GM19455 (cell line): ENCODE results near the gene CCNB1.
A peak's percentile ranks its signal among the peaks of the same experiment; 100 is the strongest.
"Not testable (repeated sequence)": the region's sequence is repeated elsewhere in the genome, so short reads cannot be mapped to it uniquely, and the experiment has no call there.

ENCODE experiments used
- ATAC-seq: cut with Tn5 transposase; IDR thresholded peaks from one replicate; pipeline ENCODE4 v1.9.1; 2021; ENCODE audit not compliant: unreplicated experiment

Gene CCNB1

DNA sequence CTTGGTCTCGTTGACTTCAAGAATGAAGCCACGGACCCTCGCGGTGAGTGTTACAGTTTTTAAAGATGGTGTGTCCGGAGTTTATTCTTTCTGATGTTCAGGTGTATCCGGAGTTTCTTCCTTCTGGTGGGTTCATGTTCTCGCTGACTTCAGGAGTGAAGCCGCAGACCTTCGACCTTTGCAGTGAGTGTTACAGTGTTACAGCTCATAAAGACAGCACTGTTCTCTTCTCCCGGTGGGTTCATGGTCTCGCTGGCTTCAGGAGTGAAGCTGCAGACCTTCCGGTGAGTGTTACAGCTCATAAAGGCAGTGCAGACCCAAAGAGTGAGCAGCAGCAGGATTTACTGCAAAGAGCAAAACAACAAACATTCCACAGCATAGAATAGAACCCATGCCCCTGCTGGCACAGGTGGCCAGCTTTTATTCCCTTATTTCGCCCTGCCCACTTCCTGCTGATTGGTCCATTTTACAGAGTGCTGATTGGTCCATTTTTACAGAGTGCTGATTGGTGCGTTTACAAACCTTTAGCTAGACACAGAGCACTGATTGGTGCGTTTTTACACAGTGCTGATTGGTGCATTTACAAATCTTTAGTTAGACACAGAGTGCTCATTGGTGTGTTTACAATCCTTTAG, 14.8 kb downstream of the CCNB1 start:
- ATAC-seq, result not testable (repeated sequence)

DNA sequence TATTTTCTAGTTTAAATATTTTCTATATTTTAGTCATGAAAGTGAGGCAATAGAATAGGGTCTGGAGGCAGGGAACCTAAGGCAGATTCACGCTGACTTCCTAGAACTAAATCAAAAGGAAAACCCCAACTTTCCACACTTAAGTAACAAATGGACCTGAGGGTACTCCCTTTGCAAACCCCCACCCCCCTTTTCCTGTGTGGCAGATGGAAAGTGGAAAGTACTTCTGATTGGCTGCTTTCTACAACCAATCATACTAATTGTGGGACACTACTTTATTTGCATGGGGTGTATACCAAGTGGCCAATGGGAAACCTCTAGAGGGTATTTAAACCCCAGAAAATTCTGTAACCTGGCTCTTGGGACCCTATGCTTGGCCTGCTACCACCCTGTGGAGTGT, 17.7 kb downstream of the CCNB1 start:
- ATAC-seq, result no peak

DNA sequence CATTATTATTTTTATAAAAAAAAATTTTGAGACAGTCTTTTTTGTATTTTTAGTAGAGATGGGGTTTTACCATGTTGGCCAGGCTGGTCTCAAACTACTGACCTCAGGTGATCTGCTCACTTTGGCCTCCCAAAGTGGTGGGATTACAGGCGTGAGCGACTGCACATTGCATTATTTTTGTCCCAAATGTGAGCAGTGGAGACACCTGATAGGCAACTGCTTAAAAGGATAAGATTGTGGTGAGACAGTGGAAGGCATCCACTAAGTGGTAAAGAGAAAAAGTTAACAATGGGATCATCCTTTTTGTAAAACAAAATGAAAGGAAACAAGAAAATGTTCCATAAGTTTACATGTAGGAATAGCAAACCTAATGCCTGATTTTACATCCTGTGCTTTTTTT, 20.4 kb downstream of the CCNB1 start:
- ATAC-seq, result no peak

DNA sequence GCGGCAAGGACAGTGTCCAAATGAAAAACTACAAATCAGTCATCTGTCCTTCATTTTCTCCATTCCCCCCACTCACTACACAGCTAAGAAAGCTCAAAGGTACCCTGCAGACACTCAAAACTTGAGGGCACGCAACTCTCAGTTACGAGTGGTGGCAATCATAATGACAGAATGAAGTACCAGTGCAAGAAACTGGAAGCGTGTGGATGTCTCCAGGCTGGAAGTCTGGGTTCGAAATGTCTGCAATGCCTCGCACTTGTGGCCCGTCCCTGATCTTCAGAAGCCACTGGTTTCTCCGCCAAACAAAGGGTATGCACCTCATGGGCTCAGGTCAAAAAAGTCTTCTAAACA, 21.8 kb downstream of the CCNB1 start:
- no peak for ATAC-seq

DNA sequence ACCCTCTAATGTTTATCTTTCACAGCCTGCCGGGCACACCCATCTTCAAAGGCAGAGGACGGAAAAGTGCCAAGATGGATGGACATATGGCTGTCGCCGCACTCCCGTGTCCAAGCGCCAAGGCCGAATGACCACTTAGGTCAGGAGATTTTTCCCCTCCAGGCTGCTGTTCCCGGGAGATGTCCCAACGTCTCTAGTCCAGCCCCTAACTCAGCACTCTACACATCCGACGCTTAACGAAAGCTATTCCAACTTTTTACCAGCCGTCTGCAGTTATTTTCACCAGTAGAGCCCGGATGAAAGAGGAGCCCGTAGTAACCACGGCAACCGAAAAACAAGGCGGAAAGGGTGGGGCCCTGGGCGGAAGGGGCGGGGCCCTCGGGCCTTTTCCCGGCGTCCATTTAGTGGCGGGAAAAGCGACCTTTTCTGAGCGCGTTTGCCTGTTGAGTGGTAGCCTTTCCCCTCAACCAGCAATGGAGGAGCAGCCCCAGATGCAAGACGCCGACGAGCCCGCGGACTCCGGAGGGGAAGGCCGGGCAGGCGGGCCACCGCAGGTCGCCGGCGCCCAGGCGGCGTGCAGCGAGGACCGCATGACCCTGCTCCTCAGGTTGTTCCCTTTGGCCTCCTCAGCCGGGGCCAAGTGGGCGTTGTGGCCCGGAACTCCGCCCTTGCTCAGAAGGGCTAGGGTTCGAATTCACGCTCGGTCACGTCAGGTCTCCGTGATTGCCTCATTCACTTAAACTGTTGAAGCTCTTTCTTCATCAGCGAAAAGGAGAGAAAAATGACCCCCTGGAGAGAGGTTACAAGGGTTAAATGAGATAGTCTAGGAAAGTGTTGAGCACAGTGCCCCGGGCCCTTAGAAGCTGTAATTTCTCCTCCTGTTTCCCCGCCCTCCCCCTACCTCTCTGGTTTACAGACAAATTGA, 22.5 kb downstream of the CCNB1 start, which contains the start of gene CENPH:
Gene CENPH, plus strand, starts transcription at position 422 of the 925 bp plus-strand sequence. Its CDS starts 52 bp downstream, at position 474.
- peak; percentile 95 for ATAC-seq

DNA sequence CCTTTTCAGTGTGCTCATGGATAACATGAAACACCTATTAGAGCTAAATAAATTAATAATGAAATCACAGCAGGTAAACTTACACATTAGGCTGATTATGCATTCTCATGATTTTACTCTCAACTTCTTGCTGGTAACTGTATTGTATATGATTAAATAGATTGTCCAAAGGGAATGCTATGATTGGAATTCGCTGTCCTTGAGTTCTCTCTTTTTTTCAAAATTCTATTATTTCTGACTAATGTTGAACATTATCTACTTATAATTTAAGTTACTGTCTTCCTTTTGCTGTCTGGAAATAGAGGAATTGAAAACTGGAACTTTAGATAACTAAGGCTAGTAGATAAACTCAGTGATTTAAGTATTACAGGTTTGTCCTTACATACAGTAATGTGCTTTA, 35.5 kb downstream of the CCNB1 start:
- no peak for ATAC-seq

DNA sequence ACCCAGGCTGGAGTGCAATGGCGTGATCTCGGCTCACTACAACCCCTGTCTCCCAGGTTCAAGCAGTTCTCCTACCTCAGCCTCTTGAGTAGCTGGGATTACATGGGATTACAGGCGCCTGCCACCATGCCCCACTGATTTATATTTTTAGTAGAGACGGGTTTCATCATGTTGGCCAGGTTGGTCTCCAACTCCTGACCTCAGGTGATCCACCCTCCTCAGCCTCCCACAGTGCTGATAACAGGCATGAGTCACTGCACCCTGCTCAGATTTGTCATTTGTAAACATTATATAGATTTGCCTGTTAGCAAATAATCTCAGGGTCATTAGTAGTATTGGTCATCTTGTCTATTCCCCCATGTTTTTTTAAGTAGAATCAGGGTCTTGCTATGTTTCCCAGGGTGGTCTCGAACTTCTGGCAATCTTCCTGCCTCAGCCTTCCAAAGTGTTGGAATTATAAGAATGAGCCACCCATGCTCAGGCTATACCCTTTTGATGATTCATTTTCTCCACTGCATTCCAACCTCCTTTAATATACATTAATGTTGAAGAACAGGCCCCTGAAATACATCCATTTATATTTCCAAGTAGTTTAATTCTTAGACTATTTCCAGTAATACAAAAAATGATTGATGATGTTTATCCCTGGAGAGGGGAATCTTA, 39.7 kb downstream of the CCNB1 start:
- no peak for ATAC-seq

DNA sequence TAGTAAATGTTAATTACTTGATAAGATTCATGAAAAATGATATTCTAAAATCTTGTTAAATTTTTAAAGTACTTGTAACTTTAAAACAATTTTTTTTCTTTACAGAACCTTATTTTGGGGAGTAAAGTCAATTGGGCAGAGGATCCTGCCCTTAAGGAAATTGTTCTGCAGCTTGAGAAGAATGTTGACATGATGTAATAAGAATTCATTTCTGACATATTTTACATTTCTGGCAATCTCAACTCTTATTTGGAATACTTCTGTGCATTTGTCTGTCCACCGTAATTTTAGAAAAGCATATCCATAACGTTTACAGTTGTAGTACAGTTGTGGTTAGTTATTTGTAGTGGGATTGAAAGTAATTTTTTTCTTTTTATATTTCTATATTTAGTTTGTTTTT, 42.7 kb downstream of the CCNB1 start:
- no peak for ATAC-seq

DNA sequence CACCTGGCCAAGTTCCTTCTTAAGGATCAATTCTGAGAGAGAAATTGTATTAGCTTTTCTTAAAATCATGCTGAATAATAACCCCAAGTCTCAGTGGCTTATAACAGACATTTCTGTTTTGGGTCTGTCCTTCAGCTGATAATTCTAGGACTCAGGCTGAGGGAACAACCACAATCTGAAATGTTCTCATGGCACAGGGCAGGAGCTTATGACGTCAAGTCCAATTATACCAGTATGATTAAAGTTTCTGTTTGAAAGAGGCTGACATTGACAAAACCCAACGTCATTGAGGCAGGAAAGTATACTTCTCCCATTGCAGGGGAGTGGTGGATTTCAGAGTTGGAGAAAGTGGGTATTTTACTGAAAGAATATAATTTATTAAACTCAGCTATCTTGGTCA, 44.2 kb downstream of the CCNB1 start:
- ATAC-seq, result no peak

DNA sequence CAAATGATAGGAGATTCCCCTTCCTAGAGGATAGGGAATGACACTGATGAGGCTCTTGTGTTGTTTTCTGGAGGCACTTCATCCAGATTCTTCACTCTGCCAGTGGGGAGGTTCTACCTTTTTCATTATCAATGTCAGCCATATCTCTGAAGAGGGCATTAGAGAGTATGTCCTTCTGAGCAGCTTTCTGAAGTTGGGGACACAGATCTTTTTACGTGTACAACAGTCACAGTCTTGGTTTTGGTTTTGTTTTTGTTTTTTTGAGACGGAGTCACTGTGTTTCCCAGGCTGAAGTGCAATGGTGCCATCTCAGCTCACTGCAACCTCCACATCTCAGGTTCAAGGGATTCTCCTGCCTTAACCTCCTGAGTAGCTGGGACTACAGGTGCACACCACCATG, 45.1 kb downstream of the CCNB1 start:
- no peak for ATAC-seq

DNA sequence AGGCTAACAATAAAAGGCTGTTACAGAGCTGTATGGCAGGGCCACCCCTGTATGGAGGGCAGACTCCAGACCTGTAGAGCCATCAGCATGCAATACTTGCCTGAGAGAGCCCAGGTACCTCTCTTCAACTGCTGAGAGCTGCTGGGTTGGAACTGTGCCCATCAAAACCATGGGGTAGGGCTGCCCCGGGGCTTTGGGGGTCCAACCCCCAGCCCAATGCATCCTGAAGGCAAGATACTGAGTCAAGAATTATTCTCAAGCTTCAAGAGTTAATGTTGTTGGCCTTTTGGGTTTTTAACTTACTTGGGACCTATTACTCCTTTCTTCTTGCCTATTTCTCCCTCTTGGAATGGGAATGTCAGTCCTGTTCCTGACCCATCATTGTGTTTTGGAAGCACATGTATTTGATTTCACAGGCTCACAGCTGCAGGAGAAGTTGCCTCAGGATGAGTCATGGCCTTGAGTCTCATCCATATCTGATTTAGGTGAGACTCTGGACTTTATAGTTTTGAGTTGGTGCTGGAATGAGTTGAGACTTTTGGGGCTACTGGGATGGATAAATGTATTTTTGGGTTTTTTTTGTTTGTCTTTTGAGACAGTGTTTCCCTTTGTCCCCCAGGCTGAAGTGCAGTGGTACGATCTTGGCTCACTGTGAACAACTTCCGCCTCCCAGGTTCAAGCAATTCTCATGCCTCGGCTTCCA, 46.7 kb downstream of the CCNB1 start:
- no peak for ATAC-seq

DNA sequence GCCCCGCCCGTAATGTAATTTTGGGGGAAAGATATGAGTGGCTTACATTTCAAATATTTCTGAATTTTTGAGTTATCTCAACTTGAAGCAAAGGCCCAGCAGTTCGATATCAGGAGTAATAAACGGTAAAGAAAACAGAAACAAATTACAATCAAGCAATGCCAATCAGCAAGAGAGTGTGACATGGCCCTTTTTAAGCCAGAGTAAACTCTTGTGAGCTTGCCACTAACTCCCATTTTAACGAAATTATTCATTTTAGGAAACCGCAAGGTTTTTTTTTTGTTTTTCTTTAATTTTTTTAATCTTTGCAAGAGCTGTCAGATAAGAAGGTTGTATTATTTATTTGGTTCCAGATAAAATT, 50.2 kb downstream of the CCNB1 start:
- no peak for ATAC-seq

DNA sequence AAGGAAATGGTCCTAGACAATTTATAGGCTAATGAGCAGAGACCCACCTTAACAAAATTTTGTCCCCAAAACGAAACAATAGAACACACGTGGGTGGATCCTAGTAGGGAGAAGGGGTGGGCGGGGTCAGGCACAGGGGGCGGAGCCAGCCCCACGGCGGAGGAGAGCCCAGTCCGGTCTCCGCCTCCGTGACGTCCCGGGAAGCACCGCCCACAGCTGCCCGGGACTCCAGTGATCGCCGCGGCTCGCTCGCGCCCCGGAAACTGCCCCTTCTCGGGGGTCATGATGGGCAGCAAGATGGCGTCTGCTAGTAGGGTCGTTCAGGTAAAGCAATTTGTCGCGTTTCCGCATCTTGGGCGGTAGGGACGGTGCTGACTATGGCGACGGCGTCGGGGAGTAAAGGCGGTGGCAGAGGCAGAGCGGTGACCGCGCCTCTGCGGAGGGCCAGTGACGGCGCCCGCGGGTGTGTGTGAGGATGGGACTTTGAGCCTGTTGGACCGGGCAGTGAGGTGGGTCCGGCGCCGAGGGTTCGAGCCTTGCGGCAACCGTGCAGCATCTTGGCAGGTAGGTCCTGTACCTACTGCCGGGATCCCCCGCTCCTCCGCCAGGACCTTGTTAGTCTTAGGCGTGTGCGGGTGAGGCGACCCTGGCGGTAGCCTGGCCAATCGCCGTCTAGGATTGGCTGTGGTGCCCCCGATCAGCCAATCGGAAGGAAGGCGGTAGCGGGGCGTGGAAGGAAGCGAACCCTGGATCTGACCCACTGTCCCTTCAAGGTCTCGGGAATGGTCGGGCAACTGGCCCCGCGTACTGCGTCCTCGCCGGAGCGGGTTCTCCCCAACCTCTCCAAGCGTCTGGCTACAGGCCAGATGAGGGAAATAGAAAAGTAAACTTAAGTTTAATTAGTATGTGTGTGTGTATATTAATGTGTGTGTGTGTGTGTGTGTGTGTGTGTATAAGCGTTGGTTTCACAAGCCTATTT, 50.9 kb downstream of the CCNB1 start:
- peak; percentile 92 for ATAC-seq

DNA sequence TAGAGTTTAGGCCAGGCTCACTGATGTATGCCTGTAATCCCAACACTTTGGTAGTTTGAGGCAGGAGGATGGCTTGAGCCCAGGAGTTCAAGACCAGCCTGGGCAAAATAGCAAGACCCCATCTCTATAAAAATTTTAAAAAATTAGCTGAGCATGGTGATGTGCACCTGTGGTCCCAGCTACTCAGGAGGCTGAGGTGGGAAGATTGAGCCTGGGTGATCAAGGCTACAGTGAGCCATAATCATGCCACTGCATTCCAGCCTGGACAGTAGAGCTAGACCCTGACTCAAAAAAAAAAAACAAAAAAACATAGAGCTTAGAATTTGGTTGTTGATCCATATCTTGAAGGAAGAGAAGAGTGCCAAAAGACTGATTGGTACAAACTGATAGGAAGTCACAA, 53.0 kb downstream of the CCNB1 start:
- no peak for ATAC-seq

DNA sequence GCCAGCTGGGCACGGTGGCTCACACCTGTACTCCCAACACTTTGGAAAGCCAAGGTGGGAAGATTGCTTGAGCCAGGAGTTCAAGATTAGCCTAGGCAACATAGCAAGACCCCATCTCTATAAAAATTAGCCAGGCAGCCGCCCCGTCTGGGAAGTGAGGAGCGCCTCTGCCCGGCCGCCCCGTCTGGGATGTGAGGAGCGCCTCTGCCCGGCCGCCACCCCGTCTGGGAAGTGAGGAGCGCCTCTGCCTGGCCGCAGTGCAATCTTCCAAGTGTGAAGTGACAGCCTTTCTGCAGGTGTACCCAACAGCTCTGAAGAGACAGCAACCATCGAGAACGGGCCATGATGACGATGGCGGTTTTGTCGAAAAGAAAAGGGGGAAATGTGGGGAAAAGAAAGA, 53.4 kb downstream of the CCNB1 start:
- ATAC-seq, result not testable (repeated sequence)

DNA sequence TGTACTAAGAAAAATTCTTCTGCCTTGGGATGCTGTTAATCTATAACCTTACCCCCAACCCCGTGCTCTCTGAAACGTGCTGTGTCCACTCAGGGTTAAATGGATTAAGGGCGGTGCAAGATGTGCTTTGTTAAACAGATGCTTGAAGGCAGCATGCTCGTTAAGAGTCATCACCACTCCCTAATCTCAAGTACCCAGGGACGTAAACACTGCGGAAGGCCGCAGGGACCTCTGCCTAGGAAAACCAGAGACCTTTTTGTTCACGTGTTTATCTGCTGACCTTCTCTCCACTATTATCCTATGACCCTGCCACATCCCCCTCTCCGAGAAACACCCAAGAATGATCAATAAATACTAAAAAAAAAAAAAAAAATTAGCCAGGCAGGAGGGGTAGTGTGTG, 53.9 kb downstream of the CCNB1 start:
- ATAC-seq, result not testable (repeated sequence)

DNA sequence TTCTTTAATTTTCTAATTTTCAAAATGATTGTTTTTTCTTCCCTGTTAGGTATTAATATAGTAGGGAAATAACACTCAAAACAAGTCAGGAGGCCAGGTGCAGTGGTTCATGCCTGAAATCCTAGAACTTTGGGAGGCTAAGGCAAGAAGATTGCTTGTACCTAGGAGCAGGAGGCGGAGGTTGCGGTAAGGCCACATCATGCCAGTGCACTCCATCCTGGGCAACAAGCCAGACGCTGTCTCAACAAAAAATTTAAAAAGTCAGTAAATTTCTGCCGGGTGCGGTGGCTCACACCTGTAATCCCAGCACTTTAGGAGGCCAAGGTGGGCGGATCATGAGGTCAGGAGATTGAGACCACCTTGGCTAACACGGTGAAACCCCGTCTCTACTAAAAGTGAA, 57.6 kb downstream of the CCNB1 start:
- ATAC-seq, result no peak

DNA sequence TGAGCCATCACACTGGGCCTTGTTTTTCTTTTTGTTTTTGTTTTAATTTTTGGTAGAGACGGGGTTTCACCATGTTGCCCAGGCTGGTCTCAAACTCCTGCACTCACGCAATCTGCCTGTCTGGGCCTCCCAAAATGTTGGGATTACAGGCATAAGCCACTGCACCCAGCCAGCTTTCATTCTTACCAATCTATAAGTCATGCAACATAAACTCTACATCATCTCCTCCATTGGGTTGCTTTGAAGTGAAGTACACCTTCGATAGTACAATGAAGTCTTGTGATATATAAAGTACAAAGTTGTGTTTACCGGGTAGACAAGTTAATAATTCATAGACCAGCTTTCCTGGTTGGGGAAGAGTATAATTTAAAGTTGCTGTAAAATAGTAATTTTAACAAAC, 58.9 kb downstream of the CCNB1 start:
- ATAC-seq, result no peak
